HepG2 (cell line): ENCODE data around the gene PPP1R27. TPM values are rescaled to one million over a fixed set of nuclear protein-coding genes. Genes with fewer than 3 reads are reported as not detected.

Experiments
- CREB1 ChIP-seq, 2 experiments: fragments of 450-650 bp in 1 of 2; IDR thresholded peaks; 2 replicates each; pipeline ENCODE4 v1.6.1; 2016 to 2017; ENCODE audit warnings: control low read depth in 1 of 2, mild to moderate bottlenecking in 1 of 2, missing compliant biosample characterization in 1 of 2, missing genetic modification characterization in 1 of 2
- E2F1 ChIP-seq: sonication (generic); formaldehyde crosslinking; IDR thresholded peaks from 2 replicates; pipeline ENCODE4 v1.5.0; 2020; ENCODE audit warnings: missing genetic modification reagents
- ETV5 ChIP-seq: IDR thresholded peaks from 2 replicates; pipeline ENCODE4 v1.6.1; 2018; ENCODE audit warnings: missing biosample characterization, missing genetic modification reagents, inconsistent platforms, borderline replicate concordance
- RBM39 ChIP-seq: fragments of 200-400 bp; formaldehyde crosslinking; IDR thresholded peaks from one replicate; pipeline ENCODE4 v1.6.1; 2018; ENCODE audit warnings: antibody characterized with exemption, mild to moderate bottlenecking, low read depth, low read length; ENCODE audit not compliant: poor library complexity, severe bottlenecking
- RXRB ChIP-seq: IDR thresholded peaks from 2 replicates; pipeline ENCODE4 v1.6.1; 2016; ENCODE audit warnings: borderline replicate concordance, missing genetic modification reagents, missing compliant biosample characterization
- TP53 ChIP-seq: sonication (generic); formaldehyde crosslinking; conservative IDR thresholded peaks from 2 replicates; pipeline ENCODE4 v1.4.0; 2020; ENCODE audit warnings: missing genetic modification reagents
- ZBTB21 ChIP-seq: sonication (generic); formaldehyde crosslinking; IDR thresholded peaks from 2 replicates; pipeline ENCODE4 v1.4.0; 2020; ENCODE audit warnings: missing genetic modification reagents
- ZBTB39 ChIP-seq: sonication (generic); formaldehyde crosslinking; IDR thresholded peaks from 2 replicates; pipeline ENCODE4 v1.5.0; 2020; ENCODE audit warnings: missing genetic modification reagents
- ZIK1 ChIP-seq: sonication (generic); formaldehyde crosslinking; IDR thresholded peaks from 2 replicates; pipeline ENCODE4 v1.5.0; 2020; ENCODE audit warnings: mild to moderate bottlenecking, low read depth, missing genetic modification reagents, borderline replicate concordance
- ZNF205 ChIP-seq: IDR thresholded peaks from 2 replicates; pipeline ENCODE4 v1.6.1; 2018; ENCODE audit warnings: missing biosample characterization, missing genetic modification reagents
- ZNF232 ChIP-seq: sonication (generic); formaldehyde crosslinking; IDR thresholded peaks from 2 replicates; pipeline ENCODE4 v1.4.0; 2020; ENCODE audit warnings: missing genetic modification reagents, borderline replicate concordance
- ZNF274 ChIP-seq: sonication (generic); formaldehyde crosslinking; IDR thresholded peaks from 2 replicates; pipeline ENCODE4 v1.5.1; 2020; ENCODE audit warnings: mild to moderate bottlenecking, missing genetic modification reagents
- ZNF44 ChIP-seq: sonication (generic); formaldehyde crosslinking; IDR thresholded peaks from 2 replicates; pipeline ENCODE4 v1.5.1; 2020; ENCODE audit warnings: mild to moderate bottlenecking, missing genetic modification reagents
- ZNF746 ChIP-seq: sonication (generic); formaldehyde crosslinking; IDR thresholded peaks from 2 replicates; pipeline ENCODE4 v1.8.0; 2022; ENCODE audit warnings: mild to moderate bottlenecking, missing genetic modification reagents
- ZNF768 ChIP-seq: sonication (generic); formaldehyde crosslinking; IDR thresholded peaks from 2 replicates; pipeline ENCODE4 v1.4.0; 2020; ENCODE audit warnings: missing genetic modification reagents
- ZNF792 ChIP-seq: IDR thresholded peaks from 2 replicates; pipeline ENCODE4 v1.6.1; 2016
- polyA plus RNA-seq, 8 experiments: library from polyadenylated mRNA; depleted of rRNA in 3 of 8; stranded (reverse) in 7 of 8; unstranded in 1 of 8; fragments of >200 nt; fragmentation: Illumina TruSeq in 4 of 8; extraction: Trizol in 4 of 8; gene quantifications; 2 replicates each; pipeline versions ENCODE4 v1.2.1 to v1.2.3, GENCODE V29; 2011 to 2016; ENCODE audit warnings: low read depth in 4 of 8, missing spikeins in 1 of 8, mixed read lengths in 1 of 8; ENCODE audit not compliant: insufficient read depth in 1 of 8
- total RNA-seq, 5 experiments: library from RNA; depleted of rRNA; stranded (reverse); fragments of >200 nt; fragmentation: Illumina TruSeq; extraction: Trizol; gene quantifications; 2 replicates each; pipeline ENCODE4 v1.2.3, GENCODE V29; 2016; ENCODE audit warnings: low read depth in 1 of 5
- TF ChIP-seq, protein P1 (sequence below): sonication (generic); formaldehyde crosslinking; IDR thresholded peaks from 2 replicates; pipeline ENCODE4 v1.4.0; 2020; ENCODE audit warnings: missing genetic modification reagents
- TF ChIP-seq, protein P2 (sequence below): sonication (generic); formaldehyde crosslinking; IDR thresholded peaks from 2 replicates; pipeline ENCODE4 v1.4.0; 2020; ENCODE audit warnings: low read depth, mild to moderate bottlenecking, missing genetic modification reagents

PPP1R27 gene
- total and polyA plus RNA-seq, 2 of the 13 experiments (the other 11 are each of a cell fraction or from before 2014, with no cell fraction given): 0.17 to 1.00 TPM

GRCh38 chr17:81860756-81861568 is 26.1 kb upstream of the PPP1R27 start (continued):
- TF ChIP-seq, protein P1, sequence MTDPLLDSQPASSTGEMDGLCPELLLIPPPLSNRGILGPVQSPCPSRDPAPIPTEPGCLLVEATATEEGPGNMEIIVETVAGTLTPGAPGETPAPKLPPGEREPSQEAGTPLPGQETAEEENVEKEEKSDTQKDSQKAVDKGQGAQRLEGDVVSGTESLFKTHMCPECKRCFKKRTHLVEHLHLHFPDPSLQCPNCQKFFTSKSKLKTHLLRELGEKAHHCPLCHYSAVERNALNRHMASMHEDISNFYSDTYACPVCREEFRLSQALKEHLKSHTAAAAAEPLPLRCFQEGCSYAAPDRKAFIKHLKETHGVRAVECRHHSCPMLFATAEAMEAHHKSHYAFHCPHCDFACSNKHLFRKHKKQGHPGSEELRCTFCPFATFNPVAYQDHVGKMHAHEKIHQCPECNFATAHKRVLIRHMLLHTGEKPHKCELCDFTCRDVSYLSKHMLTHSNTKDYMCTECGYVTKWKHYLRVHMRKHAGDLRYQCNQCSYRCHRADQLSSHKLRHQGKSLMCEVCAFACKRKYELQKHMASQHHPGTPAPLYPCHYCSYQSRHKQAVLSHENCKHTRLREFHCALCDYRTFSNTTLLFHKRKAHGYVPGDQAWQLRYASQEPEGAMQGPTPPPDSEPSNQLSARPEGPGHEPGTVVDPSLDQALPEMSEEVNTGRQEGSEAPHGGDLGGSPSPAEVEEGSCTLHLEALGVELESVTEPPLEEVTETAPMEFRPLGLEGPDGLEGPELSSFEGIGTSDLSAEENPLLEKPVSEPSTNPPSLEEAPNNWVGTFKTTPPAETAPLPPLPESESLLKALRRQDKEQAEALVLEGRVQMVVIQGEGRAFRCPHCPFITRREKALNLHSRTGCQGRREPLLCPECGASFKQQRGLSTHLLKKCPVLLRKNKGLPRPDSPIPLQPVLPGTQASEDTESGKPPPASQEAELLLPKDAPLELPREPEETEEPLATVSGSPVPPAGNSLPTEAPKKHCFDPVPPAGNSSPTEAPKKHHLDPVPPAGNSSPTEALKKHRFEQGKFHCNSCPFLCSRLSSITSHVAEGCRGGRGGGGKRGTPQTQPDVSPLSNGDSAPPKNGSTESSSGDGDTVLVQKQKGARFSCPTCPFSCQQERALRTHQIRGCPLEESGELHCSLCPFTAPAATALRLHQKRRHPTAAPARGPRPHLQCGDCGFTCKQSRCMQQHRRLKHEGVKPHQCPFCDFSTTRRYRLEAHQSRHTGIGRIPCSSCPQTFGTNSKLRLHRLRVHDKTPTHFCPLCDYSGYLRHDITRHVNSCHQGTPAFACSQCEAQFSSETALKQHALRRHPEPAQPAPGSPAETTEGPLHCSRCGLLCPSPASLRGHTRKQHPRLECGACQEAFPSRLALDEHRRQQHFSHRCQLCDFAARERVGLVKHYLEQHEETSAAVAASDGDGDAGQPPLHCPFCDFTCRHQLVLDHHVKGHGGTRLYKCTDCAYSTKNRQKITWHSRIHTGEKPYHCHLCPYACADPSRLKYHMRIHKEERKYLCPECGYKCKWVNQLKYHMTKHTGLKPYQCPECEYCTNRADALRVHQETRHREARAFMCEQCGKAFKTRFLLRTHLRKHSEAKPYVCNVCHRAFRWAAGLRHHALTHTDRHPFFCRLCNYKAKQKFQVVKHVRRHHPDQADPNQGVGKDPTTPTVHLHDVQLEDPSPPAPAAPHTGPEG: peak; percentile 60; the same call in 1 of the 2 replicates
- TF ChIP-seq ETV5 (CRISPR knock-in tag): peak; percentile 98
- TF ChIP-seq ZNF746 (CRISPR knock-in tag): no peak; the same call in 1 of the 2 replicates
- TF ChIP-seq ZNF44 (CRISPR knock-in tag): peak; percentile 97; the same call in 1 of the 2 replicates
- TF ChIP-seq RXRB (CRISPR knock-in tag): 0 out of 2 replicates have a peak, but pooled peaks have one; percentile 8
- TF ChIP-seq CREB1 (IDR thresholded peaks at IDR 0.05): peak; percentile 96
- TF ChIP-seq CREB1 (CRISPR knock-in tag; IDR thresholded peaks at IDR 0.05): peak; percentile 98
- peak; percentile 70; the same call in 1 of the 2 replicates for TF ChIP-seq E2F1
- TF ChIP-seq, protein P2, sequence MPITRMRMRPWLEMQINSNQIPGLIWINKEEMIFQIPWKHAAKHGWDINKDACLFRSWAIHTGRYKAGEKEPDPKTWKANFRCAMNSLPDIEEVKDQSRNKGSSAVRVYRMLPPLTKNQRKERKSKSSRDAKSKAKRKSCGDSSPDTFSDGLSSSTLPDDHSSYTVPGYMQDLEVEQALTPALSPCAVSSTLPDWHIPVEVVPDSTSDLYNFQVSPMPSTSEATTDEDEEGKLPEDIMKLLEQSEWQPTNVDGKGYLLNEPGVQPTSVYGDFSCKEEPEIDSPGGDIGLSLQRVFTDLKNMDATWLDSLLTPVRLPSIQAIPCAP (CRISPR knock-in tag): no peak
- TF ChIP-seq ZNF768: peak; percentile 83
- TF ChIP-seq ZNF205 (CRISPR knock-in tag): peak; percentile 83; the same call in 1 of the 2 replicates
- TF ChIP-seq ZIK1 (CRISPR knock-in tag): peak; percentile 70
- peak; percentile 80 for TF ChIP-seq ZNF232 (CRISPR knock-in tag)
- peak; percentile 49; the same call in 1 of the 2 replicates for TF ChIP-seq ZBTB21
- TF ChIP-seq RBM39: peak; percentile 71
- TF ChIP-seq ZNF792 (CRISPR knock-in tag): peak; percentile 78
- TF ChIP-seq ZNF274 (CRISPR knock-in tag): peak; percentile 84; the same call in 1 of the 2 replicates
- peak; percentile 6; the same call in 1 of the 2 replicates for TF ChIP-seq ZBTB39 (CRISPR knock-in tag)
- peak; percentile 92 for TF ChIP-seq TP53
